A549 (cell line): ENCODE measurements around the gene SPPL3.

ENCODE experiments used
- HOXB5 ChIP-seq: fragments of 250-450 bp; sonication (Bioruptor Pico); IDR thresholded peaks from 2 replicates; pipeline ENCODE4 v1.5.0; 2020; ENCODE audit warnings: mild to moderate bottlenecking, moderate library complexity
- JUN ChIP-seq, 2 experiments: fragments of >200 bp; sonication (Bioruptor Twin); formaldehyde crosslinking; IDR thresholded peaks; 2 replicates in 1 of 2; 3 replicates in 1 of 2; pipeline ENCODE4 v1.6.1; 2016 to 2017
- TF ChIP-seq, protein P1 (sequence below): fragments of >200 bp; sonication (Bioruptor Twin); formaldehyde crosslinking; IDR thresholded peaks from 3 replicates; pipeline ENCODE4 v1.5.1; 2016

- TF ChIP-seq, protein P1, sequence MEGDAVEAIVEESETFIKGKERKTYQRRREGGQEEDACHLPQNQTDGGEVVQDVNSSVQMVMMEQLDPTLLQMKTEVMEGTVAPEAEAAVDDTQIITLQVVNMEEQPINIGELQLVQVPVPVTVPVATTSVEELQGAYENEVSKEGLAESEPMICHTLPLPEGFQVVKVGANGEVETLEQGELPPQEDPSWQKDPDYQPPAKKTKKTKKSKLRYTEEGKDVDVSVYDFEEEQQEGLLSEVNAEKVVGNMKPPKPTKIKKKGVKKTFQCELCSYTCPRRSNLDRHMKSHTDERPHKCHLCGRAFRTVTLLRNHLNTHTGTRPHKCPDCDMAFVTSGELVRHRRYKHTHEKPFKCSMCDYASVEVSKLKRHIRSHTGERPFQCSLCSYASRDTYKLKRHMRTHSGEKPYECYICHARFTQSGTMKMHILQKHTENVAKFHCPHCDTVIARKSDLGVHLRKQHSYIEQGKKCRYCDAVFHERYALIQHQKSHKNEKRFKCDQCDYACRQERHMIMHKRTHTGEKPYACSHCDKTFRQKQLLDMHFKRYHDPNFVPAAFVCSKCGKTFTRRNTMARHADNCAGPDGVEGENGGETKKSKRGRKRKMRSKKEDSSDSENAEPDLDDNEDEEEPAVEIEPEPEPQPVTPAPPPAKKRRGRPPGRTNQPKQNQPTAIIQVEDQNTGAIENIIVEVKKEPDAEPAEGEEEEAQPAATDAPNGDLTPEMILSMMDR: no peak
- TF ChIP-seq HOXB5 (CRISPR knock-in tag): no peak
- TF ChIP-seq JUN (IDR thresholded peaks at IDR 0.05): no peak
Measured at GRCh38 chr12:120905856-120906384, 1.8 kb upstream of the SPPL3 start.
